NT2/D1 (cell line): ENCODE measurements around the gene CFAP74.

Source experiments
- DNase-seq: peaks from one replicate; pipeline ENCODE4 v3.0.0-alpha.2; 2011; ENCODE audit warnings: low read depth, low spot score
- H3K27me3 ChIP-seq: 2 replicates; pipeline ENCODE4 v1.6.0; 2011; ENCODE audit warnings: mild to moderate bottlenecking; ENCODE audit not compliant: insufficient read length, insufficient read depth
- H3K36me3 ChIP-seq: 2 replicates; pipeline ENCODE4 v1.6.1; 2011; ENCODE audit warnings: mild to moderate bottlenecking, low read length, mixed read lengths; ENCODE audit not compliant: insufficient read depth, insufficient read length
- H3K4me1 ChIP-seq: 2 replicates; pipeline ENCODE4 v1.5.1; 2011; ENCODE audit not compliant: insufficient read depth, insufficient read length
- H3K4me3 ChIP-seq: 2 replicates; pipeline ENCODE4 v1.5.1; 2011; ENCODE audit warnings: low read depth; ENCODE audit not compliant: insufficient read length
- H3K9ac ChIP-seq: 2 replicates; pipeline ENCODE4 v1.6.0; 2011; ENCODE audit warnings: low read depth; ENCODE audit not compliant: insufficient read length
- H3K9me3 ChIP-seq: 2 replicates; pipeline ENCODE4 v1.5.1; 2011; ENCODE audit warnings: mild to moderate bottlenecking, low read length; ENCODE audit not compliant: insufficient read depth
- SUZ12 ChIP-seq: IDR thresholded peaks from 2 replicates; pipeline ENCODE4 v1.6.1; 2011; ENCODE audit not compliant: insufficient read length, insufficient read depth; ENCODE audit errors: extremely low read depth
- YY1 ChIP-seq: IDR thresholded peaks from 2 replicates; pipeline ENCODE4 v1.6.1; 2011; ENCODE audit not compliant: insufficient read length, insufficient read depth
- ZNF274 ChIP-seq: IDR thresholded peaks from 2 replicates; pipeline ENCODE4 v1.6.1; 2011; ENCODE audit warnings: mild to moderate bottlenecking, low read depth, low read length

The CFAP74 gene

GRCh38 chr1:1967151-1967550, 36.4 kb downstream of the CFAP74 start:
- Histone ChIP-seq H3K4me1 (no peaks in the 10 kb centered on the region), H3K4me3 (no peak overlapping the region), H3K36me3 (no peaks in the 10 kb centered on the region), H3K27me3 (no peaks in the 10 kb centered on the region), H3K9ac (no peak overlapping the region), H3K9me3 (no peaks in the 10 kb centered on the region)
- no peak for DNase-seq
- TF ChIP-seq YY1 (no peak), ZNF274 (no peak), SUZ12 (no peak)

GRCh38 chr1:1966071-1966740, 37.4 kb downstream of the CFAP74 start:
- no peaks in the 10 kb centered on the region for H3K36me3 ChIP-seq

GRCh38 chr1:1965546-1965945, 38.0 kb downstream of the CFAP74 start:
- Histone ChIP-seq H3K4me3 (no peak overlapping the region), H3K36me3 (no peaks in the 10 kb centered on the region), H3K27me3 (no peaks in the 10 kb centered on the region), H3K4me1 (peaks cover 3% of the 10 kb centered on the region), H3K9ac (no peak overlapping the region), H3K9me3 (no peaks in the 10 kb centered on the region)
- no peak for TF ChIP-seq YY1
- TF ChIP-seq ZNF274 = no peak
- TF ChIP-seq SUZ12 = no peak
- no peak for DNase-seq

More at GRCh38 chr1:1966071-1966740, 37.4 kb downstream of the CFAP74 start:
- DNase-seq = no peak
- no peak overlapping the region for H3K9ac ChIP-seq
- no peak for TF ChIP-seq ZNF274
- no peak for TF ChIP-seq YY1
- TF ChIP-seq SUZ12 = no peak
- H3K4me1 ChIP-seq = peaks cover 3% of the 10 kb centered on the region
- no peaks in the 10 kb centered on the region for H3K9me3 ChIP-seq
- no peak overlapping the region for H3K4me3 ChIP-seq
- H3K27me3 ChIP-seq = no peaks in the 10 kb centered on the region

GRCh38 chr1:1964811-1965210, 38.8 kb downstream of the CFAP74 start:
- no peaks in the 10 kb centered on the region for H3K27me3 ChIP-seq
- H3K9me3 ChIP-seq = no peaks in the 10 kb centered on the region
- H3K9ac ChIP-seq = no peak overlapping the region
- H3K4me3 ChIP-seq = no peak overlapping the region
- no peak for DNase-seq
- H3K36me3 ChIP-seq = no peaks in the 10 kb centered on the region
- TF ChIP-seq ZNF274 (no peak), YY1 (no peak), SUZ12 (no peak)
- peaks cover 3% of the 10 kb centered on the region for H3K4me1 ChIP-seq

- DNase-seq = no peak
- Histone ChIP-seq H3K9ac (no peak overlapping the region), H3K9me3 (no peaks in the 10 kb centered on the region), H3K36me3 (no peaks in the 10 kb centered on the region), H3K27me3 (no peaks in the 10 kb centered on the region), H3K4me1 (peaks cover 3% of the 10 kb centered on the region), H3K4me3 (no peak overlapping the region)
- TF ChIP-seq YY1 = no peak
- TF ChIP-seq ZNF274 = no peak
- no peak for TF ChIP-seq SUZ12
Observed at GRCh38 chr1:1963570-1963969, 40.0 kb downstream of the CFAP74 start.

- no peaks in the 10 kb centered on the region for H3K27me3 ChIP-seq
- no peaks in the 10 kb centered on the region for H3K36me3 ChIP-seq
- peaks cover 3% of the 10 kb centered on the region for H3K4me1 ChIP-seq
- DNase-seq = no peak
- H3K4me3 ChIP-seq = no peak overlapping the region
- TF ChIP-seq SUZ12 = no peak
- TF ChIP-seq YY1 = no peak
- TF ChIP-seq ZNF274 = no peak
- H3K9me3 ChIP-seq = no peaks in the 10 kb centered on the region
- H3K9ac ChIP-seq = no peak overlapping the region
Observed at GRCh38 chr1:1962752-1963151, 40.8 kb downstream of the CFAP74 start.

GRCh38 chr1:1960480-1961196, 42.9 kb downstream of the CFAP74 start:
- peak overlapping the region; percentile 23 for H3K9ac ChIP-seq
- TF ChIP-seq SUZ12 (no peak), ZNF274 (no peak), YY1 (no peak)
- H3K36me3 ChIP-seq = no peaks in the 10 kb centered on the region
- no peaks in the 10 kb centered on the region for H3K27me3 ChIP-seq
- no peak overlapping the region for H3K4me3 ChIP-seq
- peaks cover 10% of the 10 kb centered on the region for H3K4me1 ChIP-seq
- DNase-seq = no peak
- no peaks in the 10 kb centered on the region for H3K9me3 ChIP-seq
